ENCODE results near the gene OTX2. TPM values are rescaled to one million over a fixed set of nuclear protein-coding genes. Genes with fewer than 3 reads are reported as not detected.

Gene OTX2
- polyA plus RNA-seq (2012; ENCODE audit: insufficient read length, low read depth), result not detected

GRCh38 chr14:56810147-56810719 lies at the start of gene OTX2:
Gene OTX2, minus strand, starts transcription at chr14:56810479. Its CDS starts 5,023 bp downstream, at chr14:56805456.
- no peak for TF ChIP-seq SIN3A (IDR thresholded peaks at IDR 0.05; ENCODE audit: borderline replicate concordance, insufficient read depth, low read length)
- TF ChIP-seq REST (IDR thresholded peaks at IDR 0.05; ENCODE audit: insufficient read depth in 1 of 2, low read depth in 2 of 2, low read length in 2 of 2), result no peak

- TF ChIP-seq POLR2AphosphoS5 (IDR thresholded peaks at IDR 0.05; ENCODE audit: low read depth, low read length), result no peak
- TF ChIP-seq TAF1 (IDR thresholded peaks at IDR 0.05; ENCODE audit: borderline replicate concordance, insufficient read depth, low read length), result no peak
- TF ChIP-seq FOXP2 (optimal IDR thresholded peaks at IDR 0.05; ENCODE audit: borderline replicate concordance, extremely low read depth, extremely low read length, insufficient read depth), result no peak
- no peak for TF ChIP-seq REST (IDR thresholded peaks at IDR 0.05; ENCODE audit: insufficient read depth in 1 of 2, low read depth in 2 of 2, low read length in 2 of 2)
- TF ChIP-seq SIN3A (IDR thresholded peaks at IDR 0.05; ENCODE audit: borderline replicate concordance, insufficient read depth, low read length), result no peak
These were observed 48.1 kb upstream of the OTX2 start for GRCh38 chr14:56858422-56858821.

GRCh38 chr14:56857216-56857615 lies 46.9 kb upstream of the OTX2 start:
- no peak for TF ChIP-seq TAF1 (IDR thresholded peaks at IDR 0.05; ENCODE audit: borderline replicate concordance, insufficient read depth, low read length)
- TF ChIP-seq SIN3A (IDR thresholded peaks at IDR 0.05; ENCODE audit: borderline replicate concordance, insufficient read depth, low read length), result no peak
- no peak for TF ChIP-seq POLR2AphosphoS5 (IDR thresholded peaks at IDR 0.05; ENCODE audit: low read depth, low read length)
- TF ChIP-seq FOXP2 (optimal IDR thresholded peaks at IDR 0.05; ENCODE audit: borderline replicate concordance, extremely low read depth, extremely low read length, insufficient read depth), result no peak
- TF ChIP-seq REST (IDR thresholded peaks at IDR 0.05; ENCODE audit: insufficient read depth in 1 of 2, low read depth in 2 of 2, low read length in 2 of 2), result no peak

GRCh38 chr14:56855891-56856461 lies 45.7 kb upstream of the OTX2 start:
- TF ChIP-seq TAF1 (IDR thresholded peaks at IDR 0.05; ENCODE audit: borderline replicate concordance, insufficient read depth, low read length) (no peak), FOXP2 (optimal IDR thresholded peaks at IDR 0.05; ENCODE audit: borderline replicate concordance, extremely low read depth, extremely low read length, insufficient read depth) (no peak), REST (IDR thresholded peaks at IDR 0.05; ENCODE audit: insufficient read depth in 1 of 2, low read depth in 2 of 2, low read length in 2 of 2) (no peak)

GRCh38 chr14:56854325-56854724 lies 44.0 kb upstream of the OTX2 start:
- TF ChIP-seq POLR2AphosphoS5 (IDR thresholded peaks at IDR 0.05; ENCODE audit: low read depth, low read length), result no peak
- no peak for TF ChIP-seq SIN3A (IDR thresholded peaks at IDR 0.05; ENCODE audit: borderline replicate concordance, insufficient read depth, low read length)
- no peak for TF ChIP-seq TAF1 (IDR thresholded peaks at IDR 0.05; ENCODE audit: borderline replicate concordance, insufficient read depth, low read length)
- TF ChIP-seq REST (IDR thresholded peaks at IDR 0.05; ENCODE audit: insufficient read depth in 1 of 2, low read depth in 2 of 2, low read length in 2 of 2), result no peak
- no peak for TF ChIP-seq FOXP2 (optimal IDR thresholded peaks at IDR 0.05; ENCODE audit: borderline replicate concordance, extremely low read depth, extremely low read length, insufficient read depth)

Data from PFSK-1 (cell line).